ENCODE results near the gene RIN2.

RIN2 gene

GRCh38 chr20:19765266-19765665 is 7.2 kb downstream of the RIN2 start:
- no peak for DNase-seq (ENCODE audit: low read depth)
- H3K4me3 ChIP-seq (ENCODE audit: low read depth, low read length): no peak overlapping the region
- no peak for TF ChIP-seq MYC (IDR thresholded peaks at IDR 0.05; ENCODE audit: low read depth, low read length)
- no peak for TF ChIP-seq POLR2A (IDR thresholded peaks at IDR 0.05; ENCODE audit: extremely low read depth, insufficient read length)
- TF ChIP-seq CTCF (IDR thresholded peaks at IDR 0.05; ENCODE audit: low read depth, low read length): no peak
- no peak for TF ChIP-seq MAX (IDR thresholded peaks at IDR 0.05; ENCODE audit: low read depth, low read length)

- DNase-seq (ENCODE audit: low read depth): no peak
- TF ChIP-seq POLR2A (IDR thresholded peaks at IDR 0.05; ENCODE audit: extremely low read depth, insufficient read length) (no peak), MAX (IDR thresholded peaks at IDR 0.05; ENCODE audit: low read depth, low read length) (no peak), CTCF (IDR thresholded peaks at IDR 0.05; ENCODE audit: low read depth, low read length) (no peak), MYC (IDR thresholded peaks at IDR 0.05; ENCODE audit: low read depth, low read length) (no peak)
- no peak overlapping the region for H3K4me3 ChIP-seq (ENCODE audit: low read depth, low read length)
These were observed 7.9 kb downstream of the RIN2 start for GRCh38 chr20:19765913-19766312.

- TF ChIP-seq MYC (IDR thresholded peaks at IDR 0.05; ENCODE audit: low read depth, low read length) (no peak), CTCF (IDR thresholded peaks at IDR 0.05; ENCODE audit: low read depth, low read length) (no peak), POLR2A (IDR thresholded peaks at IDR 0.05; ENCODE audit: extremely low read depth, insufficient read length) (no peak), MAX (IDR thresholded peaks at IDR 0.05; ENCODE audit: low read depth, low read length) (no peak)
- DNase-seq (ENCODE audit: low read depth): no peak
- H3K4me3 ChIP-seq (ENCODE audit: low read depth, low read length): no peak overlapping the region
These were observed 9.0 kb downstream of the RIN2 start for GRCh38 chr20:19767070-19767469.

GRCh38 chr20:19768325-19768842 is 10.3 kb downstream of the RIN2 start:
- TF ChIP-seq POLR2A (IDR thresholded peaks at IDR 0.05; ENCODE audit: extremely low read depth, insufficient read length) (no peak), CTCF (IDR thresholded peaks at IDR 0.05; ENCODE audit: low read depth, low read length) (no peak), MYC (IDR thresholded peaks at IDR 0.05; ENCODE audit: low read depth, low read length) (no peak), MAX (IDR thresholded peaks at IDR 0.05; ENCODE audit: low read depth, low read length) (no peak)
- no peak for DNase-seq (ENCODE audit: low read depth)
- H3K4me3 ChIP-seq (ENCODE audit: low read depth, low read length): no peak overlapping the region

GRCh38 chr20:19769507-19769906 is 11.4 kb downstream of the RIN2 start:
- no peak for DNase-seq (ENCODE audit: low read depth)
- H3K4me3 ChIP-seq (ENCODE audit: low read depth, low read length): no peak overlapping the region
- TF ChIP-seq CTCF (IDR thresholded peaks at IDR 0.05; ENCODE audit: low read depth, low read length) (no peak), POLR2A (IDR thresholded peaks at IDR 0.05; ENCODE audit: extremely low read depth, insufficient read length) (no peak), MAX (IDR thresholded peaks at IDR 0.05; ENCODE audit: low read depth, low read length) (no peak)

GRCh38 chr20:19770375-19770774 is 12.3 kb downstream of the RIN2 start:
- no peak overlapping the region for H3K4me3 ChIP-seq (ENCODE audit: low read depth, low read length)
- TF ChIP-seq CTCF (IDR thresholded peaks at IDR 0.05; ENCODE audit: low read depth, low read length) (no peak), MAX (IDR thresholded peaks at IDR 0.05; ENCODE audit: low read depth, low read length) (no peak), MYC (IDR thresholded peaks at IDR 0.05; ENCODE audit: low read depth, low read length) (no peak)
- no peak for DNase-seq (ENCODE audit: low read depth)
